WTC11 (cell line): ENCODE data around the gene DDX39A. TPM values are rescaled to one million over a fixed set of nuclear protein-coding genes. Genes with fewer than 3 reads are reported as not detected.
A peak's percentile ranks its signal among the peaks of the same experiment; 100 is the strongest.
"Not testable (repeated sequence)": the region's sequence is repeated elsewhere in the genome, so short reads cannot be mapped to it uniquely, and the experiment has no call there.

Source experiments
- ATAC-seq: fragments of 200-7000 bp; cut with Tn5 transposase; 2 replicates; pipeline ENCODE4 v1.10.0; 2021; ENCODE audit warnings: mild to moderate bottlenecking, moderate library complexity
- CTCF ChIA-PET: fragments of 300-600 bp; sonication (Branson Sonifier 250); formaldehyde crosslinking; loops from one replicate; lab custom pipeline; 2021; ENCODE audit warnings: antibody characterized with exemption; lab: Charles Lee
- POLR2A ChIA-PET: fragments of 350-600 bp; sonication (Branson Sonifier 250); formaldehyde crosslinking; loops from one replicate; lab custom pipeline; 2021; ENCODE audit warnings: antibody characterized with exemption; lab: Charles Lee
- DNase-seq: peaks from one replicate; pipeline ENCODE4 v3.0.0; 2021; ENCODE audit warnings: low spot score
- H3K27ac Mint-ChIP-seq: 2 replicates; pipeline ENCODE4 v1.8.0; 2021; ENCODE audit warnings: mixed read lengths
- H3K27me3 Mint-ChIP-seq: 2 replicates; pipeline ENCODE4 v1.8.0; 2021; ENCODE audit warnings: low read depth, mild to moderate bottlenecking, moderate library complexity, mixed read lengths
- H3K36me3 Mint-ChIP-seq: 2 replicates; pipeline ENCODE4 v1.8.0; 2021; ENCODE audit warnings: mixed read lengths
- H3K4me1 Mint-ChIP-seq: 2 replicates; pipeline ENCODE4 v1.8.0; 2022; ENCODE audit warnings: mixed read lengths
- H3K4me3 Mint-ChIP-seq: 2 replicates; pipeline ENCODE4 v1.8.0; 2021; ENCODE audit warnings: mild to moderate bottlenecking, moderate library complexity, mixed read lengths
- H3K9me3 Mint-ChIP-seq: 2 replicates; pipeline ENCODE4 v1.8.0; 2021; ENCODE audit warnings: mixed read lengths
- ARID4B ChIP-seq: sonication (generic); formaldehyde crosslinking; IDR thresholded peaks from 2 replicates; pipeline ENCODE4 v1.8.0; 2023; ENCODE audit warnings: missing genetic modification reagents, mild to moderate bottlenecking, borderline replicate concordance
- CDX4 ChIP-seq: fragments of 250-450 bp; sonication (Bioruptor Pico); IDR thresholded peaks from 2 replicates; pipeline ENCODE4 v1.9.0; 2021; ENCODE audit warnings: moderate library complexity, mild to moderate bottlenecking, inconsistent platforms, borderline replicate concordance
- E2F4 ChIP-seq: sonication (generic); formaldehyde crosslinking; IDR thresholded peaks from 2 replicates; pipeline ENCODE4 v1.8.1; 2022; ENCODE audit warnings: low read depth, mild to moderate bottlenecking, moderate library complexity, missing genetic modification reagents, borderline replicate concordance
- ELF4 ChIP-seq: sonication (generic); formaldehyde crosslinking; IDR thresholded peaks from 2 replicates; pipeline ENCODE4 v1.8.1; 2022; ENCODE audit warnings: low read depth, mild to moderate bottlenecking, moderate library complexity, missing genetic modification reagents
- EMX1 ChIP-seq: fragments of 250-450 bp; sonication (Bioruptor Pico); IDR thresholded peaks from 2 replicates; pipeline ENCODE4 v1.8.0; 2021; ENCODE audit warnings: mild to moderate bottlenecking
- ESRRA ChIP-seq: sonication (generic); formaldehyde crosslinking; IDR thresholded peaks from 2 replicates; pipeline ENCODE4 v1.8.1; 2022; ENCODE audit warnings: mild to moderate bottlenecking, missing genetic modification reagents, borderline replicate concordance
- ETV6 ChIP-seq: sonication (generic); formaldehyde crosslinking; IDR thresholded peaks from 2 replicates; pipeline ENCODE4 v1.8.1; 2022; ENCODE audit warnings: mild to moderate bottlenecking, missing genetic modification reagents
- GTF2I ChIP-seq: fragments of 250-450 bp; sonication (Bioruptor Pico); conservative IDR thresholded peaks from 2 replicates; pipeline ENCODE4 v1.4.0; 2021; ENCODE audit warnings: mild to moderate bottlenecking
- HMGXB4 ChIP-seq: sonication (generic); formaldehyde crosslinking; IDR thresholded peaks from 2 replicates; pipeline ENCODE4 v1.8.1; 2023; ENCODE audit warnings: mild to moderate bottlenecking, moderate library complexity, missing genetic modification reagents
- IRF1 ChIP-seq: sonication (generic); formaldehyde crosslinking; IDR thresholded peaks from 2 replicates; pipeline ENCODE4 v1.8.0; 2023; ENCODE audit warnings: missing genetic modification reagents
- IRF2 ChIP-seq: sonication (generic); formaldehyde crosslinking; IDR thresholded peaks from 2 replicates; pipeline ENCODE4 v1.8.0; 2022; ENCODE audit warnings: low read depth, missing genetic modification reagents, borderline replicate concordance
- MXD4 ChIP-seq: fragments of 250-450 bp; sonication (Bioruptor Pico); IDR thresholded peaks from 2 replicates; pipeline ENCODE4 v1.8.0; 2021; ENCODE audit warnings: mild to moderate bottlenecking, moderate library complexity, borderline replicate concordance
- NFATC4 ChIP-seq: fragments of 250-450 bp; sonication (Bioruptor Pico); IDR thresholded peaks from 2 replicates; pipeline ENCODE4 v1.9.0; 2021; ENCODE audit warnings: mild to moderate bottlenecking
- NFE2L1 ChIP-seq: sonication (generic); formaldehyde crosslinking; IDR thresholded peaks from 2 replicates; pipeline ENCODE4 v1.8.1; 2023; ENCODE audit warnings: missing genetic modification reagents
- TCF7 ChIP-seq: sonication (generic); formaldehyde crosslinking; IDR thresholded peaks from 2 replicates; pipeline ENCODE4 v1.8.0; 2022; ENCODE audit warnings: mild to moderate bottlenecking, low read depth, missing genetic modification reagents, moderate library complexity
- ZNF121 ChIP-seq: sonication (generic); formaldehyde crosslinking; IDR thresholded peaks from 2 replicates; pipeline ENCODE4 v1.8.0; 2023; ENCODE audit warnings: missing genetic modification reagents
- ZNF138 ChIP-seq: sonication (generic); formaldehyde crosslinking; conservative IDR thresholded peaks from 2 replicates; pipeline ENCODE4 v1.8.1; 2022; ENCODE audit warnings: mild to moderate bottlenecking, moderate library complexity, missing genetic modification reagents
- ZNF219 ChIP-seq: sonication (generic); formaldehyde crosslinking; IDR thresholded peaks from 2 replicates; pipeline ENCODE4 v1.8.0; 2023; ENCODE audit warnings: missing genetic modification reagents, mild to moderate bottlenecking, borderline replicate concordance
- ZNF532 ChIP-seq: fragments of 250-450 bp; sonication (Bioruptor Pico); IDR thresholded peaks from 2 replicates; pipeline ENCODE4 v1.9.0; 2021; ENCODE audit warnings: mild to moderate bottlenecking, borderline replicate concordance
- total RNA-seq: library from RNA; stranded (reverse); gene quantifications from 3 replicates; pipeline ENCODE4 v1.2.3, GENCODE V29; 2021

DDX39A gene
- total RNA-seq, 1 experiment from 2014 or later, result 136 TPM

GRCh38 chr19:14459703-14460102 lies 40.6 kb upstream of the DDX39A start (continued):
- TF ChIP-seq HMGXB4 (CRISPR knock-in tag) (no peak), E2F4 (CRISPR knock-in tag) (no peak)

GRCh38 chr19:14452303-14452702 lies 33.2 kb upstream of the DDX39A start:
- CTCF ChIA-PET, result interaction anchor here (1.1 kb wide), 1 partner anchor 23 kb away, joined by 3 read pairs; the partner anchor contains the start of gene PTGER1

GRCh38 chr19:14450876-14451275 lies 31.7 kb upstream of the DDX39A start:
- no peaks in the 10 kb centered on the region for H3K4me1 Mint-ChIP-seq
- no peak for ATAC-seq
- ChIA-PET POLR2A (interaction anchor here (1.0 to 1.1 kb wide), 2 partner anchors 22 to 315 kb away, joined by 3 to 7 read pairs; partner anchors contain the start of gene ASF1B), CTCF (interaction anchor here (0.5 to 1.5 kb wide), 18 partner anchors 12 to 578 kb away, joined by 3 to 33 read pairs (median 4); partner anchors contain the start of genes PKN1 and PTGER1)
- TF ChIP-seq IRF2 (CRISPR knock-in tag) (no peak), GTF2I (CRISPR knock-in tag) (no peak), ZNF532 (CRISPR knock-in tag) (no peak), CDX4 (no peak), MXD4 (no peak), ELF4 (CRISPR knock-in tag) (no peak), ETV6 (CRISPR knock-in tag) (no peak), TCF7 (no peak), ZNF138 (CRISPR knock-in tag) (no peak), ZNF219 (CRISPR knock-in tag) (no peak), IRF1 (CRISPR knock-in tag) (no peak), ARID4B (CRISPR knock-in tag) (no peak), EMX1 (CRISPR knock-in tag) (no peak), ESRRA (CRISPR knock-in tag) (no peak), NFATC4 (CRISPR knock-in tag) (no peak), NFE2L1 (CRISPR knock-in tag) (no peak)
- no peak overlapping the region for H3K27ac Mint-ChIP-seq
- H3K36me3 Mint-ChIP-seq, result peaks cover 51% of the 10 kb centered on the region
- H3K4me3 Mint-ChIP-seq, result no peak overlapping the region
- H3K27me3 Mint-ChIP-seq, result no peaks in the 10 kb centered on the region
- no peak for DNase-seq
- H3K9me3 Mint-ChIP-seq, result no peaks in the 10 kb centered on the region

More at GRCh38 chr19:14452303-14452702, 33.2 kb upstream of the DDX39A start:
- H3K4me1 Mint-ChIP-seq, H3K9me3 Mint-ChIP-seq, ATAC-seq, H3K27ac Mint-ChIP-seq, H3K4me3 Mint-ChIP-seq, H3K27me3 Mint-ChIP-seq, DNase-seq, POLR2A ChIA-PET: not testable (repeated sequence)
- peaks cover 40% of the 10 kb centered on the region for H3K36me3 Mint-ChIP-seq
- TF ChIP-seq ZNF121, result 0 out of 2 replicates have a peak, but pooled peaks have one; percentile 3
